BE2C (cell line): Measurements from ENCODE around the gene GALNS.

ENCODE experiments used
- DNase-seq: peaks from one replicate; pipeline ENCODE4 v3.0.0-alpha.2; 2020
- H3K27me3 ChIP-seq: fragments of 250-450 bp; sonication (Bioruptor Pico); 2 replicates; pipeline ENCODE4 v1.5.1; 2020; ENCODE audit warnings: mild to moderate bottlenecking
- H3K36me3 ChIP-seq: fragments of 250-450 bp; sonication (Bioruptor Pico); 2 replicates; pipeline ENCODE4 v1.5.1; 2020; ENCODE audit warnings: mild to moderate bottlenecking
- H3K4me1 ChIP-seq: fragments of 250-450 bp; sonication (Bioruptor Pico); 2 replicates; pipeline ENCODE4 v1.5.1; 2020
- H3K4me3 ChIP-seq: 2 replicates; pipeline ENCODE4 v1.5.1; 2011; ENCODE audit warnings: low read depth, low read length
- H3K9me3 ChIP-seq: fragments of 250-450 bp; sonication (Bioruptor Pico); 2 replicates; pipeline ENCODE4 v1.5.1; 2020
- TF ChIP-seq, protein P1 (sequence below): IDR thresholded peaks from 2 replicates; pipeline ENCODE4 v1.5.1; 2012; ENCODE audit warnings: mild to moderate bottlenecking, low read depth, low read length

GALNS gene

GRCh38 chr16:88780142-88781062 lies 76.3 kb downstream of the GALNS start:
- Histone ChIP-seq H3K4me1 (peaks cover 2% of the 10 kb centered on the region; the same call in 1 of the 2 replicates), H3K4me3 (no peak overlapping the region), H3K27me3 (peaks cover 21% of the 10 kb centered on the region), H3K36me3 (no peaks in the 10 kb centered on the region), H3K9me3 (no peaks in the 10 kb centered on the region)
- TF ChIP-seq, protein P1, sequence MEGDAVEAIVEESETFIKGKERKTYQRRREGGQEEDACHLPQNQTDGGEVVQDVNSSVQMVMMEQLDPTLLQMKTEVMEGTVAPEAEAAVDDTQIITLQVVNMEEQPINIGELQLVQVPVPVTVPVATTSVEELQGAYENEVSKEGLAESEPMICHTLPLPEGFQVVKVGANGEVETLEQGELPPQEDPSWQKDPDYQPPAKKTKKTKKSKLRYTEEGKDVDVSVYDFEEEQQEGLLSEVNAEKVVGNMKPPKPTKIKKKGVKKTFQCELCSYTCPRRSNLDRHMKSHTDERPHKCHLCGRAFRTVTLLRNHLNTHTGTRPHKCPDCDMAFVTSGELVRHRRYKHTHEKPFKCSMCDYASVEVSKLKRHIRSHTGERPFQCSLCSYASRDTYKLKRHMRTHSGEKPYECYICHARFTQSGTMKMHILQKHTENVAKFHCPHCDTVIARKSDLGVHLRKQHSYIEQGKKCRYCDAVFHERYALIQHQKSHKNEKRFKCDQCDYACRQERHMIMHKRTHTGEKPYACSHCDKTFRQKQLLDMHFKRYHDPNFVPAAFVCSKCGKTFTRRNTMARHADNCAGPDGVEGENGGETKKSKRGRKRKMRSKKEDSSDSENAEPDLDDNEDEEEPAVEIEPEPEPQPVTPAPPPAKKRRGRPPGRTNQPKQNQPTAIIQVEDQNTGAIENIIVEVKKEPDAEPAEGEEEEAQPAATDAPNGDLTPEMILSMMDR: no peak
- no peak for DNase-seq

DNA sequence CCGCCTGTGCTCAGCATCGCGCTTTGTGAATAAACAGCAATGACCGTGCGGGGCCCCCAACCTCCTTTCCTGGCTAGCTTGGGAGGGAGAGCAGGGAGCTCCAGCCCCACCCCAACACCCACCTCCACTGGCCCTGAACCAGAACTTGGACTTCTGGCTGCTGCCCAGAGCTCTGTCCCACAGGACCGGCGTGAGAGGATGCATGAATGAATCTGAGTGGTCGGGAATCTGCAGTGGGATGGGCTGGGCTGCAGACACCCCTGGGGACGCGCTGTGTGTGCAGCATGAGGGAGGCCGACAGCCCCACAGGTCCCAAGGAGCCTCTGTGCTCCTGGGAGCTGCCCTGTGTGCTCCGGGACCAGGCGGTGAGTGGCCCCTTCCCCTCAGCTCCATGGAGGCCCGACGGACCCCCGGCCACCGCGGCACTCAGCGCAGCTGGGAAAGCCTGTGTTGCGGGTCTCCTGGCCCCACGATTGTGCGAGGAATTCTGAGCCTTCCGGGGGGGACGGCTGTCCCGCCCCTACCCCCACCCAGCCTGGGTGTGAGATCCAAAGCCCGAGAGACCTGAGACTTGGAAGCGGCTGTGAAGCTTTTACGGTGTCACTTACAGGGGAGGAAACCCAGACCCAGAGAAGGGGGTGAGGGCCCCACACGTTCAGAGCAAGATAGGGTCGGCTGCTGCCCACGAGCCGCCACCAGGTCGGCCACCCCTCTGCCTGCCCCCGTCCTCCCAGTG lies 77.2 kb downstream of the GALNS start:
- peaks cover 2% of the 10 kb centered on the region; the same call in 1 of the 2 replicates for H3K4me1 ChIP-seq
- TF ChIP-seq, protein P1: no peak
- H3K27me3 ChIP-seq: peaks cover 13% of the 10 kb centered on the region
- H3K9me3 ChIP-seq: no peaks in the 10 kb centered on the region
- no peaks in the 10 kb centered on the region for H3K36me3 ChIP-seq
- no peak for DNase-seq
- no peak overlapping the region for H3K4me3 ChIP-seq

- no peak overlapping the region for H3K4me3 ChIP-seq
- peaks cover 2% of the 10 kb centered on the region for H3K4me1 ChIP-seq
- no peak for DNase-seq
- TF ChIP-seq, protein P1: no peak
- no peaks in the 10 kb centered on the region for H3K9me3 ChIP-seq
- peaks cover 3% of the 10 kb centered on the region for H3K27me3 ChIP-seq
- no peaks in the 10 kb centered on the region for H3K36me3 ChIP-seq
Measured at GRCh38 chr16:88778541-88779065, 78.1 kb downstream of the GALNS start.

DNA sequence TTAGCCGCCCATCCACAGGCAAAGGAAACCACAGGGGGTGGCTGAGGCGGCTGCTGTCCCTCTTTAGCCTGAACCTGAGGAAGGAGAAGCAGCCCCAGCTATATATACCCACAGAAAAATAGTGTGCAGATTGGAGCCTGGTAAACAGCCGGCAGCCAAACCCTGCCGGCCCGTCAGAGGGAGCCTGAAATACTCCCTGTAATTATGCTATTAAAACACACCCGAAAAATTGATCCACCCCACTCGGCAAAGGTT lies 78.5 kb downstream of the GALNS start:
- no peak for DNase-seq
- no peak overlapping the region for H3K4me3 ChIP-seq
- H3K4me1 ChIP-seq: peaks cover 3% of the 10 kb centered on the region
- H3K27me3 ChIP-seq: peaks cover 3% of the 10 kb centered on the region; the same call in 1 of the 2 replicates
- TF ChIP-seq, protein P1: no peak
- no peaks in the 10 kb centered on the region for H3K9me3 ChIP-seq
- H3K36me3 ChIP-seq: no peaks in the 10 kb centered on the region

DNA sequence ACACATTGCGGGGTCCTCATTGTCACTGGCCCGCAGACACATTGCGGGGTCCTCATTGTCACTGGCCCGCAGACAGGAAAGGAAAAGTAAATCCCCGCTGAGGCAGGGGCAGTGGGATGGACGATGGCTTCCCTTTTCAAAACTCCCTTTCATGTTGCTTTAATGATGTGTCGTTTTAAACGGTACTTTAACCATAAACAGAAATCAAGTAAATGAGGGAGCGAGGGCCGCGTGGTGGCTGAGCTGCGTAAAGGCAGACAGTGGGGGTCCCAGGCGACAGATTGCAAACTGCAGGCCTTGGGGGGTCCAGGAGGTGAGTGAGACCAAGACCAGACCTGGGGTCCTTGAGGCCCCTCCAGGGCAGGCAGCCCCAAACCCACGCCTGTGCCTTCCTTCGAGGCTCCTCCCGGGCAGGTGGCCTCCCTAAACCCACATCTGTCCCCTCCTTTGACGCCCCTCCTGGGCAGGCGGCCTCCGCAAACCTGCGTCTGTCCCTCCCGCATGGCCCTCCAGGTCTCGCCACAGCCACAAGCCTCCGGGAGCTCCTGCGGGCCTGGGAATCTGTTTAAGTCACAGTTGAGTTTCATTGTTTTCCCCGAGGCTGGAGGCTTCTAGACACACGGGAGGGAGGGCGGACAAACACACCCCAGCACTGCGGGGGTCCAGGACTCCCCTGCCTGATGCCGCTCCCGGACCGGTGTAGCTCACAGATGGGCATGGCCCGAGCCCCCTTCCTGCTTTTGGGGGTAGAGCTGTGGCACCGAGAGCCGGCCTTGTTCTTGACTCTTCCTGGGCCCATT lies 79.1 kb downstream of the GALNS start:
- no peak for DNase-seq
- Histone ChIP-seq H3K4me1 (peaks cover 8% of the 10 kb centered on the region), H3K9me3 (no peaks in the 10 kb centered on the region), H3K36me3 (no peaks in the 10 kb centered on the region), H3K4me3 (no peak overlapping the region), H3K27me3 (peaks cover 3% of the 10 kb centered on the region; the same call in 1 of the 2 replicates)
- TF ChIP-seq, protein P1: no peak
